Kidney epithelial cell (primary cell): ENCODE results near the gene ALCAM. TPM values are rescaled to one million over a fixed set of nuclear protein-coding genes. Genes with fewer than 3 reads are reported as not detected.

Experiments
- DNase-seq: peaks from one replicate; pipeline ENCODE4 v3.0.0-alpha.2; 2010; ENCODE audit warnings: low read depth
- H3K27me3 ChIP-seq: 2 replicates; pipeline ENCODE4 v1.6.0; 2011; ENCODE audit warnings: low read length; ENCODE audit not compliant: control insufficient read depth, insufficient read depth
- H3K36me3 ChIP-seq: 2 replicates; pipeline ENCODE4 v1.5.1; 2011; ENCODE audit warnings: low read length; ENCODE audit not compliant: control insufficient read depth, insufficient read depth
- H3K4me3 ChIP-seq: 2 replicates; pipeline ENCODE4 v1.5.1; 2011; ENCODE audit warnings: low read depth, mild to moderate bottlenecking, control low read depth, low read length
- CTCF ChIP-seq: IDR thresholded peaks from 2 replicates; pipeline ENCODE4 v1.5.1; 2011; ENCODE audit warnings: mild to moderate bottlenecking, moderate library complexity, low read length, control low read depth, inconsistent platforms; ENCODE audit not compliant: insufficient read depth, poor library complexity, severe bottlenecking
- total RNA-seq: library from RNA; depleted of rRNA; stranded (reverse); fragments of >200 nt; gene quantifications from 2 replicates; pipeline ENCODE4 v1.2.3, GENCODE V29; 2015

Gene ALCAM
- total RNA-seq, 1 donor from 2014 or later, result 82.3 TPM

- Histone ChIP-seq H3K36me3 (no peaks in the 10 kb centered on the region), H3K27me3 (no peaks in the 10 kb centered on the region), H3K4me3 (no peak overlapping the region)
- TF ChIP-seq CTCF, result no peak
- no peak for DNase-seq
These were observed 9.7 kb upstream of the ALCAM start for GRCh38 chr3:105356988-105357387.

GRCh38 chr3:105359098-105359762 is 7.5 kb upstream of the ALCAM start:
- Histone ChIP-seq H3K4me3 (no peak overlapping the region), H3K36me3 (no peaks in the 10 kb centered on the region), H3K27me3 (no peaks in the 10 kb centered on the region)
- TF ChIP-seq CTCF, result no peak
- DNase-seq, result no peak

- no peak for DNase-seq
- Histone ChIP-seq H3K4me3 (no peak overlapping the region), H3K36me3 (no peaks in the 10 kb centered on the region), H3K27me3 (no peaks in the 10 kb centered on the region)
- no peak for TF ChIP-seq CTCF
These were observed 6.7 kb upstream of the ALCAM start for GRCh38 chr3:105360003-105360402.

GRCh38 chr3:105362021-105362665 is 4.6 kb upstream of the ALCAM start:
- H3K27me3 ChIP-seq, result no peaks in the 10 kb centered on the region
- no peak for DNase-seq
- no peaks in the 10 kb centered on the region for H3K36me3 ChIP-seq
- H3K4me3 ChIP-seq, result no peak overlapping the region
- no peak for TF ChIP-seq CTCF

- no peak overlapping the region for H3K4me3 ChIP-seq
- no peak for TF ChIP-seq CTCF
- no peak for DNase-seq
- H3K27me3 ChIP-seq, result no peaks in the 10 kb centered on the region
- no peaks in the 10 kb centered on the region for H3K36me3 ChIP-seq
These were observed 2.6 kb upstream of the ALCAM start for GRCh38 chr3:105364128-105364527.

GRCh38 chr3:105365081-105365390 is 1.7 kb upstream of the ALCAM start:
- TF ChIP-seq CTCF, result no peak
- Histone ChIP-seq H3K27me3 (no peaks in the 10 kb centered on the region), H3K36me3 (no peaks in the 10 kb centered on the region), H3K4me3 (peak overlapping the region; percentile 51)
- DNase-seq, result no peak
